Activated CD4-positive, CD25-positive, alpha-beta regulatory T cell treated with anti-CD3 and anti-CD28 coated beads, Interleukin-2, amount 50 U/mL, for 24 hours (primary cell): ENCODE measurements around the gene ARAP1.

Source experiments
- ATAC-seq, 2 donors: fragments of 150-1000 bp; cut with Tn5 transposase; one replicate each; pipeline ENCODE4 v1.10.0; 2021; ENCODE audit warnings: mild to moderate bottlenecking in 1 of 2, moderate library complexity in 1 of 2

Gene ARAP1

GRCh38 chr11:72702096-72702495, 50.1 kb downstream of the ARAP1 start:
- no peak for ATAC-seq

GRCh38 chr11:72701466-72701865, 50.7 kb downstream of the ARAP1 start:
- no peak for ATAC-seq

- no peak for ATAC-seq
These were observed 52.1 kb downstream of the ARAP1 start for GRCh38 chr11:72700146-72700545.

DNA sequence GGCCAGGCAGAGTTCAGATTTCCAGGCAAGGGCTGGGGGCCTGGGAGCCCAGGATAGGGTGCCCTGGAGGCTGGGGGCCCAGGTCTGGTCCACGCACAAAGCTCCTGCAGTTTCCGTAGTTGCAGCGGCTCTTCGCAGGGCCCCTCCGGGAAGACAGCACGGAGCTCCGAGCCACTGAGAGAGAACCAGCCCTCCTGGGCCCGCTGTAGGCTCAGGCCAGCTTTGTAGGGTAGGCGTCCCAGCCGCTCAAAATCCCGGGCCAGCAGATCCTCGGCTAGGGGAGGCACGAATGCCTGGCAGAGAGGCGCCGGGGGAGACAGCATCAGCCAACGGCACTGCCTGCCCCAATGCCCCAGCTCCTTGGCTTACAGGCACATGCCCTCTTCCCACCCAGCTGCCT, 54.4 kb downstream of the ARAP1 start:
- ATAC-seq, result no peak

GRCh38 chr11:72696866-72697700, 55.1 kb downstream of the ARAP1 start:
- ATAC-seq, result no peak

- ATAC-seq, result no peak
These were observed 56.9 kb downstream of the ARAP1 start for GRCh38 chr11:72695354-72695753.

- no peak for ATAC-seq
These were observed 58.8 kb downstream of the ARAP1 start for GRCh38 chr11:72693271-72693968.

- no peak for ATAC-seq
These were observed 59.5 kb downstream of the ARAP1 start for GRCh38 chr11:72692498-72693237.

DNA sequence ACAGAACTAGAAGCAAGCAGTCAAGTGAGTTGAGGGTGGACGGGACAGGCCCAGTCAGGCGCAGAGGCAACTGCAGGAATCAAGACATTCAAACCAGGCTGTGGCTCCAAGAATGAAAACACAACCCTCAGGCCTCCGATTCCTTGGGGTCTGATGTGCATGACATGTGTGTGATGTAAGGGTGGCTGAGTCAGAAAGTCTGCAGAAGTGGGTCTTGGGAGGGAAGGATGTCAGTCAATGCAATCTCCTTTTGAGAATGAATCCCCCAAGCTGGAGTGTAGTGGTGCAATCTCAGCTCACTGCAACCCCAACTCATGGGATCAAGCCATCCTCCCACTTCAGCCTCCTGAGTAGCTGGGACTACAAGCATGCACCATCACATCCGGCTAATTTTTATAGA, 62.0 kb downstream of the ARAP1 start:
- no peak for ATAC-seq

DNA sequence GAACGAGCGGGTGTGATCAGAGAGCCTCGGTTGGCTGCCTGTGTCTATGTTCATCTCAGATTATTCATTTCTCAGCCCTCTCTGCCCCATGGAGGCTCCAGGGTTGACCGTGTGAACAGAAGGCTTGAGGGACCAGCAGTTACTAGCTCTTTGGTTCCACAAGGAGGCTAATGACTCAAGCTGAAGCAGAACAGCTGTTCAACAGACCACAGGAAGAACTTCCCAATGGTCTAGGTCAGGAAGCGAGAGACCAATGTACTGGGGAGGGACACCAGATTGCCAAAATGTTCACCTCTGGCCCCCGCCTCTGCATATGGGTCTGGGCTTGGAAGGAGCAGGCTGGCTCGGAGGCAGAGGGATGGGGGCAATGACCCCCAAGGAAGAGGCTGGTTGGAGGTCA, 63.3 kb downstream of the ARAP1 start:
- ATAC-seq, result no peak

DNA sequence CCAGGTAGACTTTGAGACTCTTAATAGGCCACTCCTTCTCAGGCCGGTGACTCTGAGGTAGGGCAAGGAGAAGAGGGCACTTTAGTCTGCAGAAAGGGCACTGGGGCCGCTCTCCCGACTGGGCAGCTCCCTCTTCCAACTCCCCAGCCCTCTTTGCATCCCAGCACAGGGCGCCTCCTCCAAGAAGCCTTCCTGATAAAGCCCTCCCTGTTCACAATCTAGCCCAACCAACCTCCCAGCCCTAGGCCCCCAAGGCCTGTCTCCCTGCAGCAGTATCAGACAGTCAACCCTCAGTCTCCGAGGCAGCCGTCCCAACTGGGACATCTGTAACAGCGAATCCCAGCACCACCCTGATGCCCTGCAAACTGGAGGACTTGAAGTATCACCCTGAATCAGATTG, 63.7 kb downstream of the ARAP1 start:
- no peak for ATAC-seq

GRCh38 chr11:72687326-72687725, 64.9 kb downstream of the ARAP1 start:
- ATAC-seq, result no peak

GRCh38 chr11:72686639-72687220, 65.5 kb downstream of the ARAP1 start:
- no peak for ATAC-seq

- peak; percentile 12 to 36 for ATAC-seq
These were observed 66.4 kb downstream of the ARAP1 start for GRCh38 chr11:72685560-72686480.

- ATAC-seq, result peak; percentile 70 to 73
These were observed 67.8 kb downstream of the ARAP1 start for GRCh38 chr11:72684236-72684912.

DNA sequence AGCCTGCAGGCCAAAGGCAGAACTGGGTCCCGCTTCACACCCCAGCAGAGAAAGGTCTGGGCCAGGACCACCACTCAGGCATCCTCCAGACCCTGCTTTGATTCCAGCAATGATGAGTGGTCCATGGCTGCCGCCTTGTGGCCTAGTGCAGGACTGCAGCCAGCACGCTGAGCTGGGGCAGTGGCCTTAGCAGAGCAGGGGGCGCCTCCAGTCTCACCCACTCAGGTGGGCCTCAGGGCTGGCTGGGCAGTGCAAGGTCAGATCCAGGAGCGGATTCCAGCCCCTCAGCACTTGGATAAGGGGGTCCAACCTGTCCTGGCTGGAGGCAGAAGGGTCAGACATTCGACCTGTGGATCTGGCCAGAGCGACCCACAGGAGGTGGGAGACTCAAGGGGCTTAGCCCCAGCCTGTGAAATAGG, 68.4 kb downstream of the ARAP1 start:
- ATAC-seq, result peak; percentile 62 to 69

DNA sequence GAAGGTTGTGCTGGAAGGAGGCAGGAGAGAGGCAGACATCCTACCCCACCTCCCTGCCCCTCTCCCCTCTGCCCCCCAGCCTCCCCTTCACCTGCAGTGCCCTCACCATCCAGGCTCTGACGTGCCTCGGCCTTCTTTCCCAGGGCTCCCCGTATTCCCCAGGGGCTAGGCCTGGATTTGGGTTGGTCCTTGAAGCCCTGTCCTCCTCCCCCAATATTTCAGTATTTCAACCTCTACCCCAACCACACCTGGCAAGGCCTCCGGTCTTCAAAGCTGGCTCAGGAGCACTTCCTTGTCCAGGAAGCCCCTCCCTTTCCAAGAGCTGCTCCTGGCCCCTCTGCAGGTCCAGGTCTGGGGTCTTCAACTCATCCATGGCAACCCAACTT, 69.4 kb downstream of the ARAP1 start:
- no peak for ATAC-seq

- ATAC-seq, result no peak
These were observed 69.9 kb downstream of the ARAP1 start for GRCh38 chr11:72682238-72682857.

DNA sequence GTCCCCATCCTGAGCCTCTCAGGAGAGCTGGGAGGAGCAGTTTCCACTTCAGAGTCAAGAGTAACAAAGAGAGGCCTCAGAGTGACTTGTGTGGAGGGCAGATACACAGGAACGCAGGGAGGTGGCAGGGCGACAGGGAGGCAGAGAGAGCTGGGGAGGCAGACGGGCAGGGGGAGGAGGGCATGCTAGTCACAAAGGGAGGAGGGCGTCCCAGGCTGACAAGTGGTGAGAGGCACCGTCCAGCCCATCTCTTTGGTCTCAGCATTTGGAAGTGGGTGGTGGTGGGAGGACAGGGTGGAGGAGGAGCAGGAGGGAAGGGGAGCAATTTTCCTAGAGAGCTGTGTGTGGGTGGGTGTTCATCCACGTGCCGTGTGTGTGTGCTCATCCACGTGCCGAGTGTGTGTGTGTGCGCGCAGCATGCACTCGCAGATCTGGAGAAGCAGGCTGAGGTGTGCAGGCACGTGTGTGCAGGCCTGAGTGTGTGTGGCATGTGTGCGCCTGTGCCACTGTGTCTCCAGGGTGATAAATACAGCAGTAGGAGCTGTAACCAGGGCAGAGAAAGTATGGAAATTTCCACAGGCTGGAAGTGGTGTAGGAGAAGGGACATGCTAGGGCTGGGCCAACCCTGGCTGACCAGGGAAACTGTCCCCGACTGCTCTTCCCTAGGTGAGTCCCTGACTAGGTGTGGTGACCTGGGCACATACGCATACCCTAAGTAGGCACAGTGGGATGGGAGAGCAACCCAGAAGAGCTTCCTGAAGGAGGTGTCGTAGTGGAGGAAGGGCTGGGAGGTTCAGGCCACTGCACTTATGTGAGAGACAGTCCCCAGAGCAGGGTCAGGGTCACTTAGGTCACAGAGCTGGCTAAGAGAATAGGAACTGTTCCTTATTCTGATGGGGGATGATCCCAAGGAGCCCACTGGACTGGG, 70.7 kb downstream of the ARAP1 start:
- no peak for ATAC-seq
